Bronchial epithelial cell (primary cell): ENCODE data around the gene DNAH6. TPM values are rescaled to one million over a fixed set of nuclear protein-coding genes. Genes with fewer than 3 reads are reported as not detected.

ENCODE experiments used
- DNase-seq: peaks from one replicate; pipeline ENCODE4 v3.0.0-alpha.2; 2010; ENCODE audit warnings: low read depth
- FAIRE-seq: peaks from 2 replicates; lab custom pipeline; 2011; peaks lifted over from hg19 to GRCh38; lab: Jason Lieb, UNC
- H3K27me3 ChIP-seq: 2 replicates; pipeline ENCODE4 v1.5.1; 2011; ENCODE audit warnings: low read length; ENCODE audit not compliant: control insufficient read depth, insufficient read depth
- H3K36me3 ChIP-seq: 2 replicates; pipeline ENCODE4 v1.5.1; 2011; ENCODE audit warnings: low read length; ENCODE audit not compliant: control insufficient read depth, insufficient read depth
- H3K4me3 ChIP-seq: 2 replicates; pipeline ENCODE4 v1.5.1; 2011; ENCODE audit warnings: mild to moderate bottlenecking, low read depth, low read length, control low read depth
- total RNA-seq: library from RNA; depleted of rRNA; stranded (reverse); fragments of >200 nt; gene quantifications from 2 replicates; pipeline ENCODE4 v1.2.1, GENCODE V29; 2014
- TF ChIP-seq, protein P1 (sequence below): IDR thresholded peaks from 2 replicates; pipeline ENCODE4 v1.5.1; 2011; ENCODE audit warnings: mild to moderate bottlenecking, moderate library complexity, low read length, control low read depth, inconsistent platforms; ENCODE audit not compliant: insufficient read depth, severe bottlenecking

Gene DNAH6
- total RNA-seq, 1 donor from 2014 or later = under 0.01 TPM

DNA sequence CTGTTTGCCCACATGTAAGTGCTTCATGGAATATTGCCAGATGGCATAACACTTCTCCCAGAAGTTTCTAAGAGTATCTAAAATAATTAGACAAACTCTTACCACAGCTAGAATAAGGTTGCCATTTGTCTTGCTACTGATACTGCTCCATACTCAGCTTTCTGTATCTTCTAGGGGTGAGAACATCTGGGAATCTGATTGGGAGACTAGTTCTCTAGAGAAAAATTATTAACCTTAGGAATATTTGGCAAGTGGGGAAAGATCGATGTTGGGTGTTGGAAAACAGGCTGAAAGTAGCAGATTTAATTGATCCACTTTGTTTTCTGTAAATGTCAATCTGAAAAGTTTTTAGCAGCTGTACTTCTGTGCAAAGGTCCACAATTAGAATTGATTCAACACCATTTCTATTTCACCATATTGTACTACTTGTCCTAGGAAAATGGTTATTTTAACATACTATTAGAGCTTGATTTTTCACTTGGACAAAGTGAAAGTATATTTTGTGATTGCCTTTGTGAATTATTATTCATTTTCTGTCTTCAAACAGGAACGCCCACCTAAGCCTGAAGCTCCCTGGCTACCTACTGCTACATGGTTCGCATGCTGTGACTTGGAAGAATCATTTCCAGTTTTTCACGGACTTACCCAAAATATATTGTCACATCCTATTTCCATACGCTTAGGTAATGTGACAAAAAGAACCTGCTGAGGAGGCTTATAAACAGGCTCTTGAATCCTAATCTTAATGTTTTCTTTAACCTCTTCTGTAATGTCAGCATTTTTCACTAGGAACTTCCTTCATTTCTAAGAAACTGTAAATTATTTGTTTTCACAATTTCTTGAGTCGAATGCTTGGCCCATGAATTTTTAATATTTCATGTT, 216.8 kb downstream of the DNAH6 start:
- Histone ChIP-seq H3K27me3 (no peaks in the 10 kb centered on the region), H3K4me3 (no peak overlapping the region), H3K36me3 (no peaks in the 10 kb centered on the region)
- DNase-seq = no peak
- TF ChIP-seq, protein P1, sequence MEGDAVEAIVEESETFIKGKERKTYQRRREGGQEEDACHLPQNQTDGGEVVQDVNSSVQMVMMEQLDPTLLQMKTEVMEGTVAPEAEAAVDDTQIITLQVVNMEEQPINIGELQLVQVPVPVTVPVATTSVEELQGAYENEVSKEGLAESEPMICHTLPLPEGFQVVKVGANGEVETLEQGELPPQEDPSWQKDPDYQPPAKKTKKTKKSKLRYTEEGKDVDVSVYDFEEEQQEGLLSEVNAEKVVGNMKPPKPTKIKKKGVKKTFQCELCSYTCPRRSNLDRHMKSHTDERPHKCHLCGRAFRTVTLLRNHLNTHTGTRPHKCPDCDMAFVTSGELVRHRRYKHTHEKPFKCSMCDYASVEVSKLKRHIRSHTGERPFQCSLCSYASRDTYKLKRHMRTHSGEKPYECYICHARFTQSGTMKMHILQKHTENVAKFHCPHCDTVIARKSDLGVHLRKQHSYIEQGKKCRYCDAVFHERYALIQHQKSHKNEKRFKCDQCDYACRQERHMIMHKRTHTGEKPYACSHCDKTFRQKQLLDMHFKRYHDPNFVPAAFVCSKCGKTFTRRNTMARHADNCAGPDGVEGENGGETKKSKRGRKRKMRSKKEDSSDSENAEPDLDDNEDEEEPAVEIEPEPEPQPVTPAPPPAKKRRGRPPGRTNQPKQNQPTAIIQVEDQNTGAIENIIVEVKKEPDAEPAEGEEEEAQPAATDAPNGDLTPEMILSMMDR = no peak
- no peak for FAIRE-seq

DNA sequence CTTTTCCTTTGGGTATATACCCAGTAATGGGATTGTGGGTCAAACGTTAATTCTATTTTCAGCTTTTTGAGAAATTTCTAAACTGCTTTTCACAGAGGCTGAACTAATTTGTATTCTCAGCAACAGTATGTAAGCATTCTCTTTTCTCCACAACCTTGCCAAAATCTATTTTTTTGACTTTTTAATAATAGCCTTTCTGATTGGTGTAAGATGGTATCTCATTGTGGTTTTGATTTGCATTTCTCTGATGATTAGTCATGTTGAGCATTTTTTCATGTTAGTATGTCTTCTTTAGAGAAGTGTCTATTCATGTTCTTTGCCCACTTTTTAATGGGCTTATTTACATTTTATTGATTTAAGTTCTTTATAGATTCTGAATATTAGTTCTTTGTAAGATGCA, 219.1 kb downstream of the DNAH6 start:
- FAIRE-seq = no peak
- Histone ChIP-seq H3K4me3 (no peak overlapping the region), H3K36me3 (no peaks in the 10 kb centered on the region), H3K27me3 (no peaks in the 10 kb centered on the region)
- no peak for DNase-seq
- TF ChIP-seq, protein P1 = no peak

DNA sequence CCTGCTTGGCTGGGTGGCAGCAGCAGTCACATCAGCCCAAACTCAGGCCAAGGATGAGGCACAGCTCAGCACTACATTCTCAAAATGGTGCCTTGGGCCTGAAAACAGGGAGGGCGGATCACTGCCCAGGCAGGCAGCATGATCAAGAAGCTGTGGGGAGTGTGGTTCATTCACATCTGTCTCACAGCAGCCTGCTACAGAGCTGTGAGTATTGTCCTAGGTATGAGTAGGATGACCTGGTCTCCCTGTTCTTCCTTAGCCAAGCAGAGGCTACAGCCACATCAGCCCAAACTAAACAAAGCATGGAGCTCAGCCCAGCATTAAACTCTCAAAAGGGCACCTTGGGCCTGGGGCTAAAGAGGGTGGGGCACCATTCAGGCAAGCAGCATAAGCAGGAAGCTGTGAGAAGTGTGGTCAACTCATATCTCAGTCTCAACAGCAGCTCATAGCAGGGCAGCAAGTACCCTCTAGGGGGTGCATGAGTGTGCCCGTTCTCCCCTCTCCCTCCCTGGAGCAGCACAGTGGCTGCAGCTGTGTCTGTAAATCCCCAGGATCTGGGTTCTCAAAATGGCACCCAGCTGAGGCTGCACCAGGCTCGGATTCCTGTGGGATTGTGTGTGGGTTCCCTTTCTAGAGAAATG, 225.0 kb downstream of the DNAH6 start:
- DNase-seq = peak; percentile 21
- Histone ChIP-seq H3K27me3 (no peaks in the 10 kb centered on the region), H3K4me3 (no peak overlapping the region), H3K36me3 (no peaks in the 10 kb centered on the region)
- TF ChIP-seq, protein P1 = peak; percentile 40
- FAIRE-seq = peak; percentile 60

DNA sequence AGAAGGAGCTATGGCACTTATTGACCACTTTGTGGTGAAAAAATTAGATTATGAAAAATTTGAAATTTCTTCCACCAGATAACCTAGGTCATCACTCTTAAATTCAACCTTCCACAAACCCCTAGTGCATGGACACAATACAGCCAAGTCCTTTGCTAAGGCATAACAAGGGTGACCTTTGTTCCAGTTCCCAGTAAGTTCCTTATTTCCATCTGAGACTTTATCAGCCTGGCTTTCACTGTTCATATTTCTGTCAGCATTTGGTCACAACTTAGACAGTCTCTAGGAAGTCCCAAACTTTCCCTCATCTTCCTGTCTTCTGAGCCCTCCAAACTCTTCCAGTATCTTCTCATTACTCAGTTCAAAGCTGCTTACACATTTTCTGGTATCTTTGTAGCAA, 232.0 kb downstream of the DNAH6 start:
- no peak for FAIRE-seq
- TF ChIP-seq, protein P1 = no peak
- no peak overlapping the region for H3K4me3 ChIP-seq

DNA sequence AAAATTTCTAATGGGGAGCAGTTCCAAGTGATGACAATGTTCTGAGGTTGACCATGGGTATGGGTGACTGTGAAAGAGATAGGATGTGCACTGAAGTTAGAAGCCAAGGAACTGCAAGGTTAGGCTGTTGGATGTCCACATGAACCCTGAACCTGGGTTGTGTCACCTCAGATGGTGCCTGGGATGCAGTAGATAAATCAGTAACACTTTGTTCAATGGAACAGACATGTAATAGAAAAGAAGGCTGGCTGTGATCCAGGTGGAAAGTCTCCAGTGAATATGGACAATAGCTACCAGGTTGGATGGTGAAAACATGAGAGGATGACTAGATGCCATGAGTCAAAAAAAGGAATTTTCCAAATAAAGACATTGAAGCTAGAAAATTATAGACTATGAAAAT, 233.1 kb downstream of the DNAH6 start:
- FAIRE-seq (no peak), DNase-seq (no peak)
- Histone ChIP-seq H3K4me3 (no peak overlapping the region), H3K36me3 (no peaks in the 10 kb centered on the region), H3K27me3 (no peaks in the 10 kb centered on the region)
- TF ChIP-seq, protein P1 = no peak

More for the DNA sequence above, 232.0 kb downstream of the DNAH6 start:
- no peak for DNase-seq
- Histone ChIP-seq H3K27me3 (no peaks in the 10 kb centered on the region), H3K36me3 (no peaks in the 10 kb centered on the region)
